GM12801 (cell line): ENCODE data around the gene ABCA1.

Source experiments
- CTCF ChIP-seq: IDR thresholded peaks from one replicate; pipeline ENCODE4 v1.5.1; 2011; ENCODE audit warnings: control low read depth; ENCODE audit not compliant: insufficient read length; ENCODE audit errors: extremely low read depth

ABCA1 gene

GRCh38 chr9:104850786-104851545 lies 77.0 kb downstream of the ABCA1 start:
- no peak for TF ChIP-seq CTCF

- TF ChIP-seq CTCF: no peak
Observed at GRCh38 chr9:104849023-104849422, 78.9 kb downstream of the ABCA1 start.

- TF ChIP-seq CTCF: no peak
Observed at GRCh38 chr9:104844710-104845109, 83.2 kb downstream of the ABCA1 start.

- TF ChIP-seq CTCF: no peak
Observed at GRCh38 chr9:104843644-104844240, 84.2 kb downstream of the ABCA1 start.

- no peak for TF ChIP-seq CTCF
Observed at GRCh38 chr9:104842698-104843097, 85.3 kb downstream of the ABCA1 start.

- TF ChIP-seq CTCF: no peak
Observed at GRCh38 chr9:104841601-104842141, 86.3 kb downstream of the ABCA1 start.

- no peak for TF ChIP-seq CTCF
Observed at GRCh38 chr9:104838958-104839357, 89.0 kb downstream of the ABCA1 start.
